RKO (cell line): ENCODE data around the gene OR2T34.
"Not testable (repeated sequence)": the region's sequence is repeated elsewhere in the genome, so short reads cannot be mapped to it uniquely, and the experiment has no call there.

Experiments
- DNase-seq: peaks from one replicate; pipeline ENCODE4 v3.0.0-alpha.2; 2016; ENCODE audit warnings: low spot score

Gene OR2T34

GRCh38 chr1:248574657-248575056 lies at the start of gene OR2T34:
Gene OR2T34, minus strand, starts transcription at chr1:248574757. Its CDS starts 0 bp downstream, at chr1:248574757.
- DNase-seq = not testable (repeated sequence)

- peak; percentile 61 for DNase-seq
These were observed 48.0 kb upstream of the OR2T34 start for GRCh38 chr1:248622570-248623001.

- no peak for DNase-seq
These were observed 47.2 kb upstream of the OR2T34 start for GRCh38 chr1:248621770-248622169.

- peak; percentile 48 for DNase-seq
These were observed 44.3 kb upstream of the OR2T34 start for GRCh38 chr1:248618878-248619277.

GRCh38 chr1:248618119-248618518 lies 43.6 kb upstream of the OR2T34 start:
- DNase-seq = no peak

- no peak for DNase-seq
These were observed 39.2 kb upstream of the OR2T34 start for GRCh38 chr1:248613742-248614141.

- no peak for DNase-seq
These were observed 37.4 kb upstream of the OR2T34 start for GRCh38 chr1:248611883-248612414.

- DNase-seq = no peak
These were observed 35.7 kb upstream of the OR2T34 start for GRCh38 chr1:248610301-248610700.

GRCh38 chr1:248599396-248599795 lies 24.8 kb upstream of the OR2T34 start:
- DNase-seq = no peak

- DNase-seq = no peak
These were observed 23.0 kb upstream of the OR2T34 start, which contains the start of gene OR2T10 for GRCh38 chr1:248597589-248597988. Gene OR2T10, minus strand, starts transcription at chr1:248597700. Its CDS starts 3,932 bp downstream, at chr1:248593768.

GRCh38 chr1:248596615-248597014 lies 22.1 kb upstream of the OR2T34 start:
- peak; percentile 47 for DNase-seq

- DNase-seq = no peak
These were observed 18.7 kb upstream of the OR2T34 start for GRCh38 chr1:248593226-248593625.

- DNase-seq = no peak
These were observed 18.1 kb upstream of the OR2T34 start for GRCh38 chr1:248592655-248593054.

- no peak for DNase-seq
These were observed 15.5 kb upstream of the OR2T34 start for GRCh38 chr1:248590055-248590454.

- DNase-seq = no peak
These were observed 14.8 kb upstream of the OR2T34 start for GRCh38 chr1:248589334-248589733.

GRCh38 chr1:248585266-248585665 lies 10.7 kb upstream of the OR2T34 start:
- DNase-seq = peak; percentile 1

- DNase-seq = no peak
These were observed 1.9 kb upstream of the OR2T34 start for GRCh38 chr1:248576260-248576980.

GRCh38 chr1:248573856-248574255 lies 701 bp downstream of the OR2T34 start:
- not testable (repeated sequence) for DNase-seq

- not testable (repeated sequence) for DNase-seq
These were observed 2.5 kb downstream of the OR2T34 start for GRCh38 chr1:248572049-248572448.

GRCh38 chr1:248570811-248571210 lies 3.7 kb downstream of the OR2T34 start:
- not testable (repeated sequence) for DNase-seq

GRCh38 chr1:248569049-248569448 lies 5.5 kb downstream of the OR2T34 start:
- not testable (repeated sequence) for DNase-seq

- not testable (repeated sequence) for DNase-seq
These were observed 8.8 kb downstream of the OR2T34 start for GRCh38 chr1:248565530-248566373.

GRCh38 chr1:248562672-248563071 lies 11.9 kb downstream of the OR2T34 start, which contains the start of gene OR2T29:
Gene OR2T29, minus strand, starts transcription at chr1:248562772. Its CDS starts 3,281 bp downstream, at chr1:248559491.
- DNase-seq = not testable (repeated sequence)
